ENCODE measurements around the gene KLRG1.

DNA sequence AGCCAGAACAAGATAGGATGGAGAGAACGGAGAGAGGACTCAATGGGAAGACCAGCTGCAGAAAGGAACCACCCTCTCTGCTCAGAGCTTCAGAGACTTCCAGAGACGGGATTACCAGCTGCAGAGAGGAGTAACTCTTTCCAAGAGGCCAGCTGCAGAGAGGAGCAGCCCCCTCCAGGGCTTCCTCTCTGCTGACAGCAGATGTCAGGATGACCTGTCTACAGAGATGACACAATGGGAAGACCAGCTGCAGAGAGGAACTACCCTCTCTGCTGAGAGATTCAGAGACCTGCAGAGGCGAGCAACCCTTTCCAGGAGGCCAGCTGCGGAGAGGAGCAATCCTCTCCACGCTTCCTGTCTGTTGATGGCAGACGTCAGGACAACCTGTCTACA is 61.8 kb downstream of the KLRG1 start:
- TF ChIP-seq, protein P1, sequence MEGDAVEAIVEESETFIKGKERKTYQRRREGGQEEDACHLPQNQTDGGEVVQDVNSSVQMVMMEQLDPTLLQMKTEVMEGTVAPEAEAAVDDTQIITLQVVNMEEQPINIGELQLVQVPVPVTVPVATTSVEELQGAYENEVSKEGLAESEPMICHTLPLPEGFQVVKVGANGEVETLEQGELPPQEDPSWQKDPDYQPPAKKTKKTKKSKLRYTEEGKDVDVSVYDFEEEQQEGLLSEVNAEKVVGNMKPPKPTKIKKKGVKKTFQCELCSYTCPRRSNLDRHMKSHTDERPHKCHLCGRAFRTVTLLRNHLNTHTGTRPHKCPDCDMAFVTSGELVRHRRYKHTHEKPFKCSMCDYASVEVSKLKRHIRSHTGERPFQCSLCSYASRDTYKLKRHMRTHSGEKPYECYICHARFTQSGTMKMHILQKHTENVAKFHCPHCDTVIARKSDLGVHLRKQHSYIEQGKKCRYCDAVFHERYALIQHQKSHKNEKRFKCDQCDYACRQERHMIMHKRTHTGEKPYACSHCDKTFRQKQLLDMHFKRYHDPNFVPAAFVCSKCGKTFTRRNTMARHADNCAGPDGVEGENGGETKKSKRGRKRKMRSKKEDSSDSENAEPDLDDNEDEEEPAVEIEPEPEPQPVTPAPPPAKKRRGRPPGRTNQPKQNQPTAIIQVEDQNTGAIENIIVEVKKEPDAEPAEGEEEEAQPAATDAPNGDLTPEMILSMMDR (IDR thresholded peaks at IDR 0.05 in 4 of 5, conservative IDR thresholded peaks at IDR 0.05 in 1 of 5) = no peak
- no peak for TF ChIP-seq POLR2A (IDR thresholded peaks at IDR 0.05)

Measured in gastrocnemius medialis (tissue), 4 donors.